GM19372 (cell line): Measurements from ENCODE around the gene IGSF9.

ENCODE experiments used
- ATAC-seq: cut with Tn5 transposase; IDR thresholded peaks from one replicate; pipeline ENCODE4 v1.9.1; 2021; ENCODE audit warnings: mild to moderate bottlenecking, low read depth, moderate library complexity; ENCODE audit not compliant: unreplicated experiment

IGSF9 gene

DNA sequence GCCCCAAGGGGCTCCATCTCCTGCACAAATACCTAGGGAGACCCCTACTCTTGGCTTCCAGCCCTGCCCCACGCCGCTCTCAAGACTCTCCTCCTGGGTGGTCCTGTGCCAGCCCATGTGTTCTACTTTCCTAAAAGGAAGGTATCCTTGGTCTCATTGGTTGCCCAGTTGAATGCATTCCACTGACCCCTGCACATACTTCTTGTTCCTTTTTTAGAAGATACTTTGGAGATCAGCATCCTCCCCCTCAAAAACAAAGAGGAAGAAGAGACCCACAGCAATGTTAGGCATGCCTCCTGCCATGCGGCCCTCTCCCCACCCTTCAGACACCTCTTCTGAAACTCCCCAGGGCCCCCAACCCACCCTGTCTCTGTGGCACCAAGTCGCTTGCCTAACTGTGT, 4.6 kb upstream of the IGSF9 start:
- ATAC-seq: no peak

GRCh38 chr1:159949123-159949522, 3.7 kb upstream of the IGSF9 start:
- ATAC-seq: no peak

DNA sequence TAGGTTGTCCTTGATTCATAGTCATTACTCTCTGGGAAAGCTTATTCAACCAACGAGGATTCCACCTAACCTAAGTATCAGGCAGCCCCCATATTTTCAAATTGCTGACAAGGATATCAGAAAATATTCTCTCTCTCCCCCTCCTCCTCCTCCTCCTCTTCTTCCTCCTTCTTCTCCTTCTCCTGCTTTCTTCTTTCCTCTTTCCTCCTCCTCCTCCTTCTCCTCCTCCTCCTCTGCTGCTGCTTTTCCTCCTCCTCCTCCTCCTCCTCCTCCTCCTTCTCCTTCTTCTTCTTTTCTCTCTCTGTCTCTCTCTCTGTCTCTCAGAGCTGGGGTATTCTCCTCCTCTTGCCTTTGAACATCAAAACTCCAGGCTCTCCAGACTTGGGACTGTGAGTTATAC, 2.5 kb upstream of the IGSF9 start:
- ATAC-seq: no peak

DNA sequence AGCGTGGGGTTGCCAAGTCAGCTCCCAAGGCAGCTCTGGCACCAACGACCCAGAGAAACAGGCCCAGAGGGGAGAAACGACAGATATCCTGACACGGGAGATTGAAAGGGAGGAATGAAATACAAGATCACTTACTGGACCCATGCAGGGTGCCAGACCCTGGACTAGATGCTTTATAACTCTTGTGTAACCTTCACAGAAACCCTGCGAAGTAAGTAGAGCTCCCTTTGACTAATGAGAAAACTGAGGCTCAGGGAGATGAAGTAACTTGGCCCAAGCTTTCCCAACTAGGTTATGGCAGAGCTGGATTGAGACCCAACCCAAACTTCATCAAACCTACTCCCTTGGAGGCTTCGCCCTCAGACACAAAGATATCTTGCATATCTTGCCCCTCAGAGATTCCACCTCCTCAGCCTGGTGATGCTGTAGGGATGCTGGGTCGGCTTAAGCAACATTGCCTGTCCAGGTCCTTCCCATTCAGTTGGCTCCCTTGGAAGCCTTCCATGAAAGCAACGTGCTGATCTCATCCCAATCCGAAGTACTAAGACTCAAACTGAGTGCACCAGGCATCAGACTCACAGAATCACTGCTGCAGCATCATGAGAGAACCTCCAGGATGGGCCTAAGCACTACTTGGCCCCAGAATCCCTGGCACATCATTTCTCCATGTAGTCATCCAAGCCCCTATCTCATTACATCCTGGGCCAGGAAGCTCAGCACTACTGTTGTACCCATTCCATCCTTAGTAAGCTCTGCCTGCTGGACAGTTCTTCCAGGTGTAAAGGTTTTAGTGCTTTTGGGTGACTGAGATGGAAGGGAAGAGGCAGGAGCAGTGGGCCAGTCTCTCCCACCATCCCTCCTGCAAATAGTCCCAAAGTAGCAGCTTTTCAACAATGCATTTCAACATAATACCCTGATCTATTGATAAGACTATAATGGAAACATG, 1.1 kb upstream of the IGSF9 start:
- no peak for ATAC-seq

GRCh38 chr1:159944623-159945455, 574 bp downstream of the IGSF9 start:
- ATAC-seq: no peak

DNA sequence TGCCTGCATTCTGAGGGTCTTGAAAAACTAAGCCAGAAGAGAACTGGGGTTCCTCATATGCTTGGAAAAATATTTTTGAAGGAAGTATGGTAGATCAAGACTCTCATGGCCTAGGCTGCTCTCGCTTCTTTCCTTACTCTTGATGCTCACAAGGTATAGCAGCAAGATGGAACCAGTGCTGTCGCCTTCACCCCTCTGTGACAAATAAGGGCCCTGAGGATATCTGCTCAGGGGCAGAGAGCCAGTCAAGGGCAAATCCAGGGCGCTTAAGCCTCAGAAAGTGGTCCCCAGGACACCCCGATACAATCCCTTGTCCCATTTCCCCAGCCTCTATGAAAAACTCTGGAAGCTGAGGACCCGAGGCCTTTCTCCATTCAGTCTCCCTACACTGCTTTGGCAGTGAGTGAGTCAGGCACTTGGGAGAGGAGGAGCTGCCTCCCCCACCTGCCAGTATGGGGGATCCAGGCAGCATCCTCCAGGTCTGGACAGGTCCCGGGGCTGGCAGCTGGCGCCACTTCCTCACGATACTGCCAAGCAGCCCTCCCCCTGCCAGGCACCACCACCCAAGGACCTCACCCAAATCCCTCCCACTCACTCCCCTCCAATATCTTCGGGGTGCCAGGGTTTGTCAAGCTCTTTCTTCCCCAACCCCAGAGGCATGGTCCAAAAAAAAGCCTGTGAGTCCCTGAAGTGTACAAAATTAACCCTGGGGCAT, 1.3 kb downstream of the IGSF9 start:
- ATAC-seq: no peak

DNA sequence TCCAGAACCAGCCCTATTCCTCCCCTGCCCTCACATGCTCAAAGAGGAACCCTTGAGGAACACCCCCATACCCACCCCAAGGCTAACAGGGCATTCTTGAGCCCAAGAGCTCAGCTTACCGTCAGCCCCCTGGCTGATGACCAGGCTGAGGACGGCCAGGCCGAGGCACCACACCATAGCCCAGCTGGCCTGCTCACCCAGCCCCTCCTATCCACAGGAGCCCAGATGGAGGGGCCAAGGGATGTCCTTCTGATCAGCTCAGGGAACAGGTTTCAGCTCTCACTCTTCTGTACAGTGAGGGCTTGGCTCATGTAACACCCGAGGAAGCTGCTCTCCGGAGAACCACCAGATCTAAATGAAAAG, 2.2 kb downstream of the IGSF9 start:
- ATAC-seq: no peak

DNA sequence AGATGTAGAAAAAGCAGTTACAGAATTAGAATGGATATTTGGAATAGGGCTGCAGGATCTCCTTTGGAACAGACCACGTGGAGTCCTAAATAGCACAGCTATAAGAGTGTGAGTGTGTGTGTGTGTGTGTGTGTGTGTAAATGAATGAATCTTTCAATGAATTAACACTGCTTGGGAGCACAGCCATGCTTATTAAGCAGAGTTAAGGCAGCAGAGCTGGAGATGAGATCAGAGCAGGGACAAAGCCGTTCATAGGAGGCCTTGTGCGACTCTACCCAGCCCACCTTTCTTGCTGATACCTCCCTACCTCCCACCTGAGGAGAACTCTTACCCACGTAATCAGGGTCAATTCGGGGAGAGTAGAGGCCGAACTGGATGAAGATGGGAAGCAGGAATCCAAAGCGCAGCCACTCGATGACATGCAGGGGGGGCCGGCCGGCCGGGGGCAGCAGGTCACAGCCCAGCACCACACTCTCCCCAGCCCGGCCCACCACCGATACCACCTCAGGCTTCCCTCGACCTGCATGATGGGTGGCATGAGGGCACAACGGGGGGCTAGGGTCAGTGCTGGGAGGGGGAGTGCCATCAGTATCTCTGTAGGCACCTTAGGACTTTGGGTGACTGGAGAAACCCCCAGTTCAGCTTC, 2.7 kb downstream of the IGSF9 start:
- no peak for ATAC-seq

GRCh38 chr1:159941591-159942560, 3.5 kb downstream of the IGSF9 start:
- no peak for ATAC-seq

DNA sequence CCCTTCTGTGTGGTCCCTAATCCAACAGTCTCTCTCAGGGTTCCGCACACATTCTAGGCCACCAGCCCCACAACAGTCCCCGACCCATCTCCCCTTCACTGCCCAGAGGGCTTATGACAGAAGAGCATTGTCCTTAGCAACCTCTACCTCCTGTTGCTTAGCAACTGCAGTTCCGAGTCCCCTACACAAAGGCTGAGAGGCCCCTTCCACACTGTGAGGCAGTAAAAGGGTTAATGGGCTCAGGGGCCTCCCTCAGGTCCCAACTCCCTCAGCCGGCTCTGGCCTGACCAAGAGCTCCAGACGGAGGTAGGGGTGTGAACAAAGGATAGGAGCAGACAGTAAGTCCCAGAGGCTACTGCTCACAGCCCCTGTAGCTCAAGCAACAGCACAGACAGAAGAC, 4.3 kb downstream of the IGSF9 start:
- no peak for ATAC-seq

- ATAC-seq: no peak
Measured at GRCh38 chr1:159940006-159940620, 5.3 kb downstream of the IGSF9 start.

DNA sequence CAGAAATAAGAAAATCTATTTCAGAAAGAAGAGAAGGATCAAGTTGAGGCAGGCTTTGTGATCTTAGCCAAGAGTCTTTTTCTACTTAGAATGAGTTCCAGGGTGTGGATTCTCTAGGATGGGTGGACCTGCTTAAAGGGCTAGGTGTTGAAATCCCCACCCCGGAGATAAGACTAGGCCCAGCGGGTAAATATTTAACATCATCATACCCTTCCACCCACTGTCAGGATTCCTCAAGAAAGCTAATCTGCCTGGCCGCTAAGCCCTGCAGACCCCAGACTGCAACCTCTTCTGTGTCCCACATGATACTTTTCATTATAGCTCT, 5.8 kb downstream of the IGSF9 start:
- no peak for ATAC-seq

DNA sequence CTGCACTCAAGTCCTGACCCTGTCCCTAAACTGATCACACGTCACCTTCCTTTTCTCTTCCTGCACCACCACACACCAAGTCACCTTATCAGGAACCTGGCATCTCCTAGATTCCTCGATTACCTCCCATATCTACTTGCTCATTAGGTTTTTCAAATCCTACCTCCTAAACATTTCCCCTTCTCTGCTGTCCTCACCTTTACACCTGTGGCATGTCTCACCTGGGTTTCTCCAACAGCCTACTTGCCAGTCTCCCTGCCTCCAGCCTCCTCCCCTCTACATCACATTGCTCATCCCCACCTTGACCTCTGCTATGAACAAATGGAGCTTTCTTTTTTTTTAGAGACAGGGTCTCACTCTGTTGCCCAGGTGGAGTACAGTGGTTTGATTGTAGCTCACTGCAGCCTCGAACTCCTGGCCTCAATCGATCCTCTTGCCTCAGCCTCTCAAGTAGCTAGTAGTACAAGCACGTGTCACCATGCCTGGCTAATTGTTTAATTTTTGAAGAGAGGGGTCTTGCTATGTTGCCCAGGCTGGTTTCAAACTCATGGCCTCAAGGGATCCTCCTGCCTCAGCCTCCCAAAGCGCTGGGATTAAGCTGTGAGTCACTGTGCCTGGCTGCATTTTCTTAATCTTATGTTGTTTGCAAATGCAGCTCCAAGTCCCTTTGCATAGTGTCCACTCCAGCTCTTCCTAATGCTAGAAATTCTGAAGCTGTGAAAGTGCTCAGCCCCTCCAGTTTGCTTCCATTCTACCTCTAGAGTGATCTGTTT, 6.3 kb downstream of the IGSF9 start:
- ATAC-seq: no peak

DNA sequence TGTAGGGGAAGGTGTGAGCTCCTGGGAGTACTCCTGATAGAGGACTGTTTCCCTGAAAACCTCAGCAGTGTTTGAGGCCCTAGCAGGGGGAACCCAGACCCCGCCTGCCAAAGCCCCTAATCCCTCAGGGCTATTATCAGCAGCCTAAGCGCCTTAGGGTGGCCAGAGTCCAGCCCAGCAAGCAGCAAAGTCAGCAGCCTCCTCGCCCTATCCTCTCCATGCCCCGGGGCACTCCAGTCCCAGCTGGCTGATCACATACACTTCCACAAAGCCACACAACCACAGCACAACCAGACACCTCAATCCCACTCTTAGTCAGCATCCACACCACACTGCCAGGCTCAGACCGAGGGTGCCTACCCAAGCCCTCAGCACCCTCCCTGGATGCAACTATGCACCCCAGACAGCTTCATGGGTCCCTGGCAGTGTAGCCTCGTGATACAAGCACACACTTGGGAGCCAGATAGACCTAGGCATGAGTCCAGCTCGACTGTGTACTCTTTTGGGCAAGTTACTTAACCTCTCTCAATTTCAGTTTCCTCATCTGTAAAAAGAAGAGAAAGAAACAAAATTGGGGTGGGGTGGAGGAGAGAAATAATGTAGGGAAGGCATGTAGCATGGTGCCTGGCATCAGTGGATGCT, 7.1 kb downstream of the IGSF9 start:
- ATAC-seq: no peak

GRCh38 chr1:159937054-159937750, 8.2 kb downstream of the IGSF9 start:
- no peak for ATAC-seq

- no peak for ATAC-seq
Measured at GRCh38 chr1:159936273-159936904, 9.0 kb downstream of the IGSF9 start.
